IMR-90 (cell line): ENCODE measurements around the gene GPSM3. TPM values are rescaled to one million over a fixed set of nuclear protein-coding genes. Genes with fewer than 3 reads are reported as not detected.

Experiments used
- CTCF ChIP-seq: conservative IDR thresholded peaks from 2 replicates; pipeline ENCODE4 v1.5.1; 2012; ENCODE audit warnings: mild to moderate bottlenecking, low read depth, low read length, improper control_type of control experiment
- USF2 ChIP-seq: fragments of 150-350 bp; IDR thresholded peaks from 2 replicates; pipeline ENCODE4 v1.6.1; 2017; ENCODE audit warnings: mild to moderate bottlenecking, antibody characterized with exemption, low read length, low read depth
- polyA plus RNA-seq, 3 experiments: library from polyadenylated mRNA; depleted of rRNA; stranded (reverse); fragments of >200 nt; gene quantifications; 2 replicates each; pipeline ENCODE4 v1.2.3, GENCODE V29; 2012; ENCODE audit warnings: low replicate concordance in 1 of 3
- total RNA-seq: library from RNA; depleted of rRNA; stranded (reverse); fragments of >200 nt; gene quantifications from 2 replicates; pipeline ENCODE4 v1.2.3, GENCODE V29; 2012

GPSM3 gene
- total and polyA plus RNA-seq, 2 of the 4 experiments (the other 2 are of a cell fraction): 3.0 to 9.8 TPM

- TF ChIP-seq CTCF: no peak
- 0 out of 2 replicates have a peak, but pooled peaks have one; percentile 11 for TF ChIP-seq USF2
Observed at GRCh38 chr6:32177788-32178546, 14.5 kb downstream of the GPSM3 start, which contains the start of gene RNF5 (continued).
